Astrocyte of the spinal cord (primary cell): ENCODE data around the gene PLXNC1.
A peak's percentile ranks its signal among the peaks of the same experiment; 100 is the strongest.

Experiments used
- DNase-seq: peaks from one replicate; pipeline ENCODE4 v3.0.0; 2011; ENCODE audit warnings: low read depth, low spot score
- H3K4me3 ChIP-seq: 2 replicates; pipeline ENCODE4 v1.5.1; 2011; ENCODE audit warnings: low read depth, mild to moderate bottlenecking, low read length, moderate library complexity
- CTCF ChIP-seq: IDR thresholded peaks from 2 replicates; pipeline ENCODE4 v1.5.1; 2012; ENCODE audit warnings: low read depth, mild to moderate bottlenecking, low read length, inconsistent platforms
- in situ Hi-C: cut with HindIII; loops from 2 replicates; pipeline ENCODE4 v1.10.0; 2017; ENCODE audit warnings: low sequenced_read_pairs

Gene PLXNC1

DNA sequence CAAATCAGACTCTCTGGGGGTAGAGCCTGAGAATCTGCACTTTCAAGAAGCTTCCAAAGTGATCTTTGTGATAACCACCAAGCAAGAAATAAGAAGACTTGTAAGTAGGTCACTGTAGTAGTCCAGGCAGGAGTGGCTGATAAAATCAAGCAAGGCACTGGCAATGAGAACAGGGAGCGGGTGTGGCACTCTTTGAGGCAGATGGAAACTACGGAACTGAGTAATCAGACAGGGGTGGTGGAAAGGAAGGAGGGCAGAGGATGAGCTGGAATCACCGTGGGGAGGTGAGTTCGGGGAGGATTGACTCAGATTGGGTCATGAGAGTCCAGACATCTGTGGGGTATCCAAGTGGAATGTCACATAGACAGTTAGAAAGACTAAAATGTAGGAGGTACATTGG lies 44.4 kb upstream of the PLXNC1 start:
- in situ Hi-C loops: no loop called here
- no peak overlapping the region for H3K4me3 ChIP-seq
- DNase-seq: no peak
- TF ChIP-seq CTCF: no peak

- no peak overlapping the region for H3K4me3 ChIP-seq
- no peak for DNase-seq
- in situ Hi-C loops: no loop called here
- no peak for TF ChIP-seq CTCF
Observed at GRCh38 chr12:94107910-94108309, 40.5 kb upstream of the PLXNC1 start.

DNA sequence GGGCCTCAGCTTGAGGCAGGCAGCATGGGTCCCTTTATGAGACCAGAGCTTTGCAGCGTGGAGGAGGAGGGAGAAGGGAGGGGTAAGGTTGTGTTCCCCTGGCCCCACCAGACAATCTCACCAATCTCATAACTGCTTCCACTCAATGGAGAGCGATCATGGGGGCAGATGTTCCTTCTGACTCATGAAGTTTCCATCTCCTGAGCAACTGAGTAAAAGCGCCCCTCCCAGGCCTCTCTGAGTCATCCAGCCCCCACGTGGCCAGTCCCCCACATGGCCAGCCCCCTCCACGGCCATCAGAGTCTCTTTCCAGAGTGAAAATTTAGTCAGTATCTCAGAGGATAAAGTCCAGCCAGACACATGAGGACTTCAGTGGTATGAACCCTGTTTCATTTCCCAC lies 39.2 kb upstream of the PLXNC1 start:
- in situ Hi-C loops: no loop called here
- peak; percentile 54 for DNase-seq
- no peak overlapping the region for H3K4me3 ChIP-seq
- TF ChIP-seq CTCF: no peak

DNA sequence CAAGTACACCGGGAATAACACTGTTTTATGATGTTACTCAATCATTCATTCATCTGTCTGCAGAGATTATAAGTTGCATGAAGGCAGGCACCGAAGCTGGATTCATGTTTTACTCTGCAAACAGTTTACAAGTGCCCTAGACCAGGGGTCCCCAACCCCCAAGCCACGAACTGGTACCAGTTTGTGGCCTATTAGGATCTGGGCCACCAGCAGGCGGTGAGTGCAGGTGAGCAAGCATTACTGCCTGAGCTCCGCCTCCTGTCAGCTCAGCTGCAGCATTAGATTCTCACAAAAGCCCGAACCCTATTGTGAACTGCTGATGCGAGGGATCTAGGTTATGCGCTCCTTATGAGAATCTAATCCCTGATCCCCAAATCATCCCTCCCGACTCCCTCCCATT lies 38.1 kb upstream of the PLXNC1 start:
- DNase-seq: no peak
- no peak for TF ChIP-seq CTCF

DNA sequence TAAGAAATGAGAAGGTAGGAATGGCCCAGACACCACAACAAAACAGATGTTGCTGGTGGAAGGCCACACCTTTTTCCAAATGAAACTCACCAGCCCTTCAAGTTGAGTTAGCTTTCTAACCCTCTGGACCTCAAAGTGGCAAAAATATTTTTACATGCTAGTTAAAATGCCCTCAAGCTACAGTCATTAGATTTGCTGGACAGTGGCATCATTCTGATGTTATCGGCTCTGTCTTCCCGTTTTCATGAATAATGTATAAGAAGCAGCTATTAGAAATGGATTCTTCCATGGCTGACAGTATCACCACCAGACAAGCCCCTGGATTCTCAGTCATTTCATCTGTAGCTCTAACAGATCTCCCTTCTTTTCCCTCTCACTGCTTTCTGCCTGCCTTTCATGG lies 37.1 kb upstream of the PLXNC1 start:
- no peak overlapping the region for H3K4me3 ChIP-seq
- no peak for TF ChIP-seq CTCF
- DNase-seq: no peak
- in situ Hi-C loops: no loop called here

More for the DNA sequence above, 38.1 kb upstream of the PLXNC1 start:
- in situ Hi-C loops: no loop called here
- H3K4me3 ChIP-seq: no peak overlapping the region

GRCh38 chr12:94112121-94112520 lies 36.3 kb upstream of the PLXNC1 start:
- no peak for DNase-seq
- no peak overlapping the region for H3K4me3 ChIP-seq
- no peak for TF ChIP-seq CTCF
- in situ Hi-C loops: no loop called here

DNA sequence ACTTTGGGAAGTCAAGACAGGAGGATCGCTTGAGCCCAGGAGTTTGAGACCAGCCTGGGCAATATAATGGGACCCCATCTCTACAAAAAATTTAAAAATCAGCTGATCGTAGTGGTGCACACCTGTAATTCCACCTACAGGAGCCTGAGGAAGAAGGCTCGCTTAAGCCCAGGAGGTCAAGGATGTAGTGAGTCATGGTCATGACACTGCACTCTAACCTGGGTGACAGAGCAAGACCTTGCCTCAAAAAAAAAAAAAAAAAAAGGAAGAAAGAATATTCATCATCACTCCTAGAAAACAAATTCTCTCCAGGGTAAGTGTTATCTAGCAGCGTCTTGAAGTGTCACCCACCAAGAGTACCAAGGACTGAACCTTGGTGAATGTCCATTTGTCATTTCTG lies 34.2 kb upstream of the PLXNC1 start:
- DNase-seq: no peak
- no peak for TF ChIP-seq CTCF
- in situ Hi-C loops: no loop called here
- no peak overlapping the region for H3K4me3 ChIP-seq
